Activated CD8-positive, alpha-beta memory T cell treated with anti-CD3 and anti-CD28 coated beads for 36 hours (primary cell): ENCODE data around the gene HIVEP2. TPM values are rescaled to one million over a fixed set of nuclear protein-coding genes. Genes with fewer than 3 reads are reported as not detected.

Experiments used
- CTCF ChIA-PET: fragments of 350-600 bp; sonication (Branson Sonifier 250); formaldehyde crosslinking; loops from one replicate; lab custom pipeline; 2021; ENCODE audit warnings: antibody characterized with exemption; lab: Charles Lee
- POLR2A ChIA-PET: fragments of 350-600 bp; sonication (Branson Sonifier 250); formaldehyde crosslinking; loops from one replicate; lab custom pipeline; 2021; ENCODE audit warnings: antibody characterized with exemption; lab: Charles Lee
- total RNA-seq, 2 experiments: library from RNA; stranded (reverse); gene quantifications; one replicate each; pipeline ENCODE4 v1.2.3, GENCODE V29; 2021

The HIVEP2 gene
- total RNA-seq, 2 experiments from 2014 or later: 34.4 to 39.3 TPM

DNA sequence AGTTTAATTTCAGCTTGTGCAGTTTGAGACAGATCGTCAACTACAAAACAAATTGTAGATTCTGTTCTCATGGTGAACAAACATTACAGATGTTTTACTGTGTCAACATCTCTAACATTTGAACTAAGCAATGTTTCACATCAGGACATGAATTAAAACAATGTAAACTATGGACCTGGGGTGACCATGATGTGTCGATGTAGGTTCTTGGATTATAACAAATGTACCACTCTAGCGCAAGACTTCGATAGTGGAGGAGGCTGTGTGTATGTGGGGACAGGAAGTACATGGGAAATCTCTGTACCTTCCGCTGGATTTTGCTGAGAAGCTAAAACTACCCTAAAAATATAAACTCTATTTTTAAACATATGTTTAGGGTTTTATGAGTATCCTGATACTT lies 17.1 kb downstream of the HIVEP2 start:
- ChIA-PET CTCF (interaction anchor here (1.3 to 2.0 kb wide), 2 partner anchors 9 to 15 kb away, joined by 3 to 6 read pairs; no protein-coding TSS in a partner anchor), POLR2A (interaction anchor here (2.3 to 4.3 kb wide), 2 partner anchors 16 to 18 kb away, joined by 12 to 26 read pairs; partner anchors contain the start of gene HIVEP2)

DNA sequence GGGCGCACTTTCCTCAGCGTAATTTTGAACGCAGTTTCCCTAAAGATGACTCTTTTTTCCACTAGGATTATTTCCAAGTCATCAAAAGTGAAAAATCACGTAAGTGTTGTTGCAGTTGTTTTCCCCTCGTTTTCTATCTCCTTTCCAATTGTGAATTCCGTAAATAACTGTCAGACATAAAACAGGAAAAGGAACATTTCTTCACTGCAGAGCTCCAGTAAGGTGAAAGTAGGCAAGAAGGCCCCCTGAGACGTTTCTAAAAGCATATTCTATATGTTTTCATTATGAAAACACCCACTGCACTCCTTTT lies 17.8 kb downstream of the HIVEP2 start:
- CTCF ChIA-PET: interaction anchor here (1.3 to 2.2 kb wide), 3 partner anchors 8 to 16 kb away, joined by 3 to 8 read pairs (median 6); no protein-coding TSS in a partner anchor
- POLR2A ChIA-PET: interaction anchor here (0.6 to 4.3 kb wide), 6 partner anchors 8 to 84 kb away, joined by 3 to 26 read pairs (median 6); partner anchors contain the start of gene HIVEP2

DNA sequence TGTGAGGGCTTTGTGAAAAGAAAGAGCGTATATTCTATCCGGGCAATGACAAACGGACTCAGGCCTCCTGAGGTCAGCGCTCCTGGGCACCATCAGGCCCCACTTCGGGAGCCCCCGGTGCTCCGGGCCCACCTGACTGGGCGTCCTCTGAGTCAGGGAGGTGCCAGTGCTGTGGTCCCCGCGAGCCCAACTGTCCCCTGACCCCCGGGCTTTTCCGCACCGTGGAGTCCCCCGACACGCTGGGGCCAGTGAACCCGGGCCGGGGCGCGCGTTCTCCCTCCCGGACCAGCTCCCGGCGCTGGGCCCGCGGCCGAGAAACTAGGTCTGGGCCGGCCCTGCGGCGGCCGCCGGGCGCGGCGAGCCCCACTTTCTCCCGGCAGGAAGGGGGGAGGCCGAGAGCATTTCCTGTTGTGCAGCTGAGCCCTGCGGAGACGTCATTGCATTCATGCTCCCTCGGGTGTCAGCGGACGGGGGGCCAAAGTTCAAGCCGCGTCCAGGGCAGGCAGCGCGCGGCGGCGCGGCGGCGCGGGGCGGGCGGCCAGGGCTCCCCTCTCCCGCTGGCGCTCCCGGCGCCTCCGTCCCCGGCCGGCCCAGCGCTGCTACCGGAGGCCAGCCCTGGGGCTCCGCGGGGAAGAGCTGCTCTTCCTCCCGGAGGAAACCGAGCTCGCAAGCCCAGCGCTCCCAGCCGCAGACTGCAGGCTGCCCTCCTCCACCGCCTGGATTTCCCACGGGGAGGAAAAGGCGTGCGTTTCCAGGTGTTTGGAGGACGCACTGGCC lies 18.3 kb downstream of the HIVEP2 start:
- ChIA-PET CTCF (interaction anchor here (1.3 to 2.2 kb wide), 3 partner anchors 9 to 17 kb away, joined by 3 to 8 read pairs (median 6); no protein-coding TSS in a partner anchor), POLR2A (interaction anchor here (0.6 to 4.3 kb wide), 7 partner anchors 9 to 1445 kb away, joined by 3 to 26 read pairs (median 4); partner anchors contain the start of gene HIVEP2)

DNA sequence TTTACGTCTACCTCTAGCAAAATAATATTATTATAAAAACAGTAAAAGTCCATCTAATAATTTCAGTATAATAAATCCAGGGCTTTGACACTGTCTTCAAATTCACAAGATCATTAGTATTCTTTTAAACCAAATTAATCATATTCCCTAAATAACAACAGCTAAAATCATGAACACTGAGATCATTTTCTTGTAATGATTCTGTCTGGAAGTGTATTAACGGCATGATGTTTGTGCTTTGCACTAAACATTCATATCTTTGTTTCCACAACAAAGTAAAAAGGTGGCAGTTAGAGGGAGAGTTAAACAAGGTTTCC lies 18.8 kb downstream of the HIVEP2 start:
- CTCF ChIA-PET: interaction anchor here (2.2 kb wide), 1 partner anchor 9 kb away, joined by 8 read pairs; no protein-coding TSS in a partner anchor

DNA sequence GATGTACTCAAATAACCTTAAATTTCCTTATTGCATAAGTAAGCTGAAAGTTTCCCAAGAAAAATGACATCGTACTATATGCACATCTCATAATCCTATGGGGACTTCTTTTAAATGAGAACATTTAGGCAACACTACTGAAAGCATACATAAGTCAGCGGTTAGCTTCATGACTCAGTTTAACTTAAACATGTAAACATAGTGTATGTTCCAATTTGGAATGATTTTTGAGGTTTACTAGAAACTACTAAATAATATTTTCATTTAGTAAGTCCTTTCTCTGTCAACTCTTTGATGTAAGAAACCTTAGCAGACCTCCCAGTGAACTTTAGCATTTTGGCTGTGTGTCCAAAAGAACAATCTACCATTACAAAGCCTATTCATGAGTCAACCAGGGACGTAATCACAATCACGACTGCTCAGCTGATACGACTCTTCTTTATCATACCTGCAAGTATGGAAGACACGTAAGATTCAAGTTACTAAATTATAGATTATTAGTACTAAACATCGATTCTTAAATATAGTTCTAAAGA lies 19.3 kb downstream of the HIVEP2 start:
- ChIA-PET POLR2A (interaction anchor here (1.4 to 4.3 kb wide), 2 partner anchors 10 to 21 kb away, joined by 3 to 26 read pairs; partner anchors contain the start of gene HIVEP2), CTCF (interaction anchor here (2.2 kb wide), 1 partner anchor 10 kb away, joined by 8 read pairs; no protein-coding TSS in a partner anchor)

More for the DNA sequence above, 18.8 kb downstream of the HIVEP2 start:
- POLR2A ChIA-PET: interaction anchor here (0.6 to 4.3 kb wide), 6 partner anchors 9 to 1446 kb away, joined by 3 to 26 read pairs (median 6); partner anchors contain the start of gene HIVEP2

DNA sequence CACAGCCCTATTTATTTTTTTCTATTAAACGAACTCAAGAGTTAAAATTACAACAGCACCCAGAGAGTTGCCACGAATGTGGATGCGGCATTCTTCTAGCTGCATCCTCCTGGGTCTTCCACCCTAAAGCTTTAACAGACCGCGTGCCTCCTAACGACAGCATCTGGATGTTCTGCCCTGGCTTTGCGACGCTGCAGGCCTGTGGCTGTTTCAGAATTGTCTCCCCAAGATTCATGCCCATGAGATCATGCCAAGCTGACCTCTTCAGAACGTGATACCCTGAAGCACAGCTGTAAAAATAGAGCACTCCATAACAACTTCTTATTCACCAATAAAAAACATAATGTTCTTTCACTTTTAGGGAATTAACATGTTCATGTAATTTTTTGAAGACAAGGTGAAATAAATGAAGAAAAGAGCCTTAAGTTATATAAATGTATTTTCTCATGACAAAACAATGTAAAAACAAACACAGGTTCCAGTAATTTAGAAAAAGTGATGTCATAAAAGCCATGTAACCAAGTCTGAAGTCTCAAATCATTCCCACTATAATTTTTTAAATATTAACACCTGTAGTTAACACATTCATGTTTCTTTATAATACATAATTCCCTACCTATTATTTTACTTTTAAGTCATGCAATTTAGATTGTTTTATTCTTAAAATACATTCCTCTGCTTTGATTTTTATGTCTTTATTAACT lies 26.5 kb downstream of the HIVEP2 start:
- POLR2A ChIA-PET: interaction anchor here (0.8 kb wide), 1 partner anchor 27 kb away, joined by 5 read pairs; the partner anchor contains the start of gene HIVEP2

DNA sequence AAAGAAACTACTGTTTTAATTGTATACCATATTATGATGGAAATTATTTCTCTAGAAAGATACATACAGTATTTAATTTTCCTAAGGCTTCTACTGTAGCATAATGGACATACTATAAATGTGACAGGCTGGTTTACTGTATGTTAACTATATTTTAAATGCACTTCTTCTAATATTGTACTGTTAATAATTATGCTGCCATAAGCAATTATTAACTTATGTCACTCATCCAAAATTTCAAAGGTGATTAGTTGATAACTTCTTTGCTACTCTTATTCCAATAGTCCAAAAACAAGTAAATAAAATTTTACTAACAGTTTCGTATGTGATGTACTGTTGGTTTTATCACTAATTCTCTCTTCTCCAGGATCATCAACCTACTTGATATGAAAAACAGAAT lies 28.1 kb downstream of the HIVEP2 start:
- ChIA-PET POLR2A (no interaction called here), CTCF (interaction anchor here (1.3 kb wide), 1 partner anchor 95 kb away, joined by 3 read pairs; no protein-coding TSS in a partner anchor)

More for the DNA sequence above, 26.5 kb downstream of the HIVEP2 start:
- CTCF ChIA-PET: interaction anchor here (1.2 to 1.3 kb wide), 2 partner anchors 33 to 96 kb away, joined by 3 read pairs; no protein-coding TSS in a partner anchor

DNA sequence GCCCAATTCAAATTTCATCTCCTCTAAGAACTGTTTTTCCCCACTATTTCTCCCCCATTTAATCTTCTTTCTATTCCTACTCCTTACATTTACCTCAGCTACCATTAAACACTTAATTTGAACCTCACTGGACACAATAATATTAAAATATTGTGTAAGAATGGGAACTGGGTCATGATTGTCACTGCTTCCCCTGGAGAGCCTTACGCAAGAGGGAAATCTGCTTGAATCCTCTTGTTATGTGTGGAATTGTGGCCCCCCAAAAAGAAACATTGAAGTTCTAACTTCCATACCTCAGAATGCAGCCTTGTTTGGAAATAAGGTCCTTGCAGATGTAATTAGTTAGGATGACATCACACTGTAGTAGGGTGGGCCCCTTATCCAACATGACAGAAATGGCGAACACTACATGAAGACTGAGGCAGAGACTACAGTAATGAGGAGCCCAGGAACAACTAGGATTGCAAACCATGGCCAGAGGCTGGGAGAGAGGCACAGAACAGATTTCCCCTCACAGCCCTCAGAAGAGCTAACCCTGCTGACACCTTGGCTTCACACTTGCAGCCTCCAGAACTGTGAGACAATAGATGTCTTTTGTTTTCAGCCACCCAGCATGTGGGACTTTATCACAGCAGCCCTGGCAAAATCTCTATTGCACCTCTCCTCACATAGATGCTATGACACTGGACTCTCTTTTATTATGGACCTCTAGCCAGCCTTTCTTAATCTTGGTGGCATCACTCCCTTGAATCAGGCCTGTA lies 29.9 kb downstream of the HIVEP2 start:
- POLR2A ChIA-PET: no interaction called here

DNA sequence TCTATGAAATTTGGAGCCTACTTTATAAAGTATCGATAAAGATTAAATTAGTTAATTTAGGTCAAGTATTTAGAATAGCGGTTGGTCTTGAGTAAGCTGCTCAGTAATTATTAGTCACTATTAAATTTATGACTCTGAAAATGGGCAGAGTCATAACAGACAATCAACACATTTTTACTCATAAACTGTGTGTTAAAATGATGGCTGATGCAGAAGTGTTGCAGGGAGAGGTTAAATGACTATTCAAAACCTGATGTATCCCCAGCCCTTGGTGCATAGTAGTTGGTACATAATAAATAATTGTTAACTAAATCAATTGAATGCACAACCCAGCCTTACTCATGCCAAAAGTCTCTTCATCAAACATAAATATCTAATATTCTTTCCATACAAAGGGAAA lies 30.6 kb downstream of the HIVEP2 start:
- POLR2A ChIA-PET: interaction anchor here (1.0 kb wide), 1 partner anchor 536 kb away, joined by 3 read pairs; the partner anchor contains the start of genes ADAT2 and PEX3
- CTCF ChIA-PET: interaction anchor here (1.4 kb wide), 1 partner anchor 29 kb away, joined by 3 read pairs; no protein-coding TSS in a partner anchor

More for the DNA sequence above, 29.9 kb downstream of the HIVEP2 start:
- CTCF ChIA-PET: no interaction called here

DNA sequence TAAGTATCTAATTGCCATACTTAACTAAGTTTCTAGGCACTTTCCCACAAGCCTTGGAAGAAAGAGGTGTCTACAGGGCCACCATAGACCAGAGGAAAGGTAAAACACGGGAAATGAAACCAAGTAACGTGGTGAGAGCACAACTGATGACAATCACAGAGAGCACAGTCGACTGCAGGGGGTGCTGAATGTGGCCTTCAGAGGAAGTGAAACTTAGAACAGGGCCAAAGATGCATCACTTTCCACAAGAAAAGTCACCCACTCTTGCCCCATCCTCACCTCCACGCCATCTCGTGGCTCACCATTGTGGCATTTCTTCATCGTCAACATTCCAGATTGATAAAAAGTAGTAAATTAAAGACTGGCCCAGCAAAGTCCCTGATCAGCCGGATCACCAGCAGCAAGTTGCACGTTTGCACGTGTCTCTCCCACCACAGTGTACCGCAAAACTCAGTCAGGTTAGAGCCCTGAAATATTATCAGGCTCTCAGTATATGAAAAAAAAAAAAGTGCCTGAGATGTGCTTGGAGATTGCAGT lies 31.4 kb downstream of the HIVEP2 start:
- POLR2A ChIA-PET: interaction anchor here (1.0 to 1.3 kb wide), 4 partner anchors 13 to 537 kb away, joined by 3 to 7 read pairs (median 6); partner anchors contain the start of genes ADAT2 and PEX3

DNA sequence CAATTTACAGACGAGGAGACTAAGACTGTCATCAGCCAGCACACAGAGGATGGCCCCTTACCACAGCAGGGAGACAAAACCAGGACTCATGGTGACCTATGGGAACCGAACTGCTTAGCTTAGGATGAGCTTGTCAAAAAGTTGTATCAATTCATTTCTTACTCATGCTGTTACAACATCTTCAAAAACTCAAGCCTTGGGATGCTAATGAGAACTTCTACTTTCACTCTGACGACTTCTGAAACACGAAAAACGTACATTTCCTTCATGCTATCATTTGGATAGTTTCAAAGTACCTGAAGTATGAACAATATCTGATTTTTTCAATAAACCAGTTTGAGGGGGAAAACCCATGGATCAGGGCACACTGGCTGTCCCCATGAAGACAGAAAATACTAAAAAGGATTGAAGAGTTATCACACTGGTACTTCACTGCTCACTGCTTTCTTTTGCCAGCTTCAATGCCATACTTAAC lies 31.9 kb downstream of the HIVEP2 start:
- CTCF ChIA-PET: interaction anchor here (0.7 to 1.4 kb wide), 2 partner anchors 27 to 32 kb away, joined by 3 read pairs; no protein-coding TSS in a partner anchor
- POLR2A ChIA-PET: interaction anchor here (0.6 to 1.3 kb wide), 4 partner anchors 14 to 67 kb away, joined by 3 to 7 read pairs (median 6); no protein-coding TSS in a partner anchor

More for the DNA sequence above, 31.4 kb downstream of the HIVEP2 start:
- CTCF ChIA-PET: interaction anchor here (1.4 kb wide), 1 partner anchor 28 kb away, joined by 3 read pairs; no protein-coding TSS in a partner anchor

DNA sequence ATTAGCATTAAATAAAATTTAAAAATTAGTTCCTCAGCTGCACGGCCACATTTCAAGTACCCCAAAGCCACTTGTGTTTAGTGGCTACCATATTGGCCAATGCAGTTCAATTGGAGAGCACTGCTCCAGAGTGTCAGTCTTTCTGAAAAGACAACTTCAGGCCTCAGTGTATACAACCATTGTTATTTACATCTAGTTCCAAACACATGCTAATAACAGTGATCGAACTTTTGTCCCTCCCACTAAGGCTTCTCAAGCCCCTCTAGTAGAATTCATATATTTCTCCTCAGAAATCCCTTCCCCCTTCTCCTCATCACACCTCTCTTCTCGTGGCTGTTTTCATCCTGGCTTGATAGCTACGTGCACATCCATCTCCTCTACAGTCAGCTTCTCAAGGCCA lies 32.9 kb downstream of the HIVEP2 start:
- ChIA-PET POLR2A (interaction anchor here (1.2 to 1.3 kb wide), 2 partner anchors 15 to 35 kb away, joined by 7 read pairs; no protein-coding TSS in a partner anchor), CTCF (no interaction called here)

DNA sequence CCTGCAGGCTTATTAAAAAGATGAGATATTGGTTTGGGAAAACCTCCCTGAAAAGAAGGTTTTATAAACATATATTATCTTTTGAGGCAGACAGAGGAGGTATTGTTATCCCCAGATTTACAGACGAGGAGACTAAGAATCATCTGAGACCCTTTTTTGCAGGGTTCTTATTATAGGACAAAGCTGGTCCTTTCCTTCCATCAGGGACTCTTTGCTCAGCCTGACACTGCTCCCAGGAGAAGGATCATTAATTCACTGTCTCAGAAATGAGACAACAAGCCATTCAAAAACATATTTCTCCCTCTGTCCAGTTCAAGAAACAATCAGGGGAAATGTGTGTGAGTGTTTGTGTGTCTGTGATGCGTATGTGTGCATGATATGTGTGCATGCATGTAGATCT lies 33.5 kb downstream of the HIVEP2 start:
- ChIA-PET POLR2A (no interaction called here), CTCF (no interaction called here)

DNA sequence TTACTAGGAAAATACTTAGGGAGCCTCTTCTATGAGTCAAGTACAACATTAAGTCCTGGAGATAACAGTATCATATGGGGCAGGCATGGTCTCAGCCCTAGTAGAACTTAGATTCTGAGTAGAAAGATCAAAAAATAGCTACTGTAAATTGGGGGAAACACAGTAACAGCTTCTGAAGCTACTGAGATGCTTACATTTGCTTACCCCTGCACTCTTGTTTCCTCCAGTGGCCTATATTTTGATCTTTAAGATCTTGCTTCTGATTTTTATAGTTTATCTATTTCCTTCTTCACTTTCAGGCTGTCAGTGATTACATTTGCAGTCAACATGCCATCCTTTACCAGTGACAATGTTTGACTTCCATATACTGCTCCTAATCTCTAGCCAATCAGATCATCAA lies 35.3 kb downstream of the HIVEP2 start:
- CTCF ChIA-PET: no interaction called here
- POLR2A ChIA-PET: no interaction called here

DNA sequence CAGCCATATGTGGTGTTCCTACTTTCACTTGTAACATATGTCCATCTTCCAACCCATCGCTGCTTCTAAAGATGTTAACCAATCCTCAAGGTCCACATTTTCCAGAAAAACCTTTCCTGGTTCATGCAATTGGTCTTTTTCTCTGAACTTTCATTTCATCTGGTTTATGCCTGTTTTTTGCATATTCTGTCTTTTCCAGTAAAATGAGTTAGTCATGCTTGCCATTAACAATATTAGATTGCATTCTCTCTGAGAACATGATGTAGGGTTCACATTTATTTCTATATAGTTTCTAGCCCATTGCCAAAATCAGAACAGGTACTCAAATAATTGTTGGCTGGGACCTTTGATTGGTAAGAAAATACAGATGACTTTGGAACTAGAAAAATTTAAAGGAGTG lies 36.7 kb downstream of the HIVEP2 start:
- POLR2A ChIA-PET: no interaction called here
- CTCF ChIA-PET: no interaction called here

DNA sequence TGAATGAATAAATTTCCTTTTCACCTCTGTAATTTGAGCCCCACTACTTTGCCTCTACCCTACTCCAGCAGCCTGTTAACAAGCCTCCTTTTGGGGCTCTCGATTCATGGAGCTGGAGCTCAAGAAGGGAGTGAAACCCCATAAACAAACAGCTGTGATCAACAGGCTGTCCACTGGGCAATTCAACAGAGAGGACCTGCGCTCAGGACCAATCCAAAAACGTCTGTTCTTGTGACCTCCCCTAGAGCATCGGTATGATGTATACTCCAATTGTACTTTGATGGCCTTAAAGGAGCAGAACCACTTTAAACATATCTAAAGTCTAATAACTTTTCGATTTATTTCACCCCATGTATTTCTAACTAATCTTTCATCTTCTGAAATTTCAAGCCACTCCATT lies 37.4 kb downstream of the HIVEP2 start:
- CTCF ChIA-PET: interaction anchor here (0.7 to 1.0 kb wide), 2 partner anchors 54 to 65 kb away, joined by 3 to 4 read pairs; no protein-coding TSS in a partner anchor
- POLR2A ChIA-PET: interaction anchor here (1.0 kb wide), 1 partner anchor 22 kb away, joined by 4 read pairs; no protein-coding TSS in a partner anchor

DNA sequence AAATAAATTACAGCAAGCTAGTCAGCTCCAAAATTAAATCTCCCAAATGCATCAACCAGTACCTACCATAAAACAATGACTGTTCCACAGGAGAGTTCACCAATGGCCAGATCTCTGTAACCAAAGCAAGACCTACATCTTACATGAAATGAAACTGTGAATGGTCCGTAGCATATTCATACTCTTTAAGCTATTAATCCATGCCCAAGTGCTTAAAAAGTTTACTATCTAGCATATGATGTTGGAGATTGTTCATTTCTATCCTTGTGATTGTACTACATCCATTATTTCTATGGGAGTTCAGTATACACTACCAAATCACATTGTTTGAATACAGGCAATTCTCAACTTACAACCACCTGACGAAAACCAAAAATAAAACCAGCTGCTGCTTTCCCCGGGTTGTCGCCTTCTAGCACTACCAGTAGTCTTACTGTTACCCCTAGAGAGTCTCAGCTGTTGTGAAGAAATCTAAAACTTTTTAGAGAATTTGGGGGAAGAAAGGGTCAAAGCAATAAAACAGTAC lies 38.0 kb downstream of the HIVEP2 start:
- ChIA-PET CTCF (interaction anchor here (0.7 to 1.0 kb wide), 2 partner anchors 53 to 65 kb away, joined by 3 to 4 read pairs; no protein-coding TSS in a partner anchor), POLR2A (interaction anchor here (1.0 kb wide), 1 partner anchor 22 kb away, joined by 4 read pairs; no protein-coding TSS in a partner anchor)
